ENCODE measurements around the gene TCF3.
"Not testable (repeated sequence)": the region's sequence is repeated elsewhere in the genome, so short reads cannot be mapped to it uniquely, and the experiment has no call there.

Gene TCF3

GRCh38 chr19:1652471-1653299, at the start of gene TCF3:
TCF3 (minus strand) TSS chr19:1652615; CDS start chr19:1650248, 2,367 bp downstream.
- peak; percentile 93 to 100 (median 98) for DNase-seq
- intact Hi-C loops (cut with DNase I), result loop anchor here (1.0 to 5.0 kb wide), 3 partner anchors 47 to 85 kb away; partner anchors contain the start of genes MBD3, MEX3D and UQCR11

DNA sequence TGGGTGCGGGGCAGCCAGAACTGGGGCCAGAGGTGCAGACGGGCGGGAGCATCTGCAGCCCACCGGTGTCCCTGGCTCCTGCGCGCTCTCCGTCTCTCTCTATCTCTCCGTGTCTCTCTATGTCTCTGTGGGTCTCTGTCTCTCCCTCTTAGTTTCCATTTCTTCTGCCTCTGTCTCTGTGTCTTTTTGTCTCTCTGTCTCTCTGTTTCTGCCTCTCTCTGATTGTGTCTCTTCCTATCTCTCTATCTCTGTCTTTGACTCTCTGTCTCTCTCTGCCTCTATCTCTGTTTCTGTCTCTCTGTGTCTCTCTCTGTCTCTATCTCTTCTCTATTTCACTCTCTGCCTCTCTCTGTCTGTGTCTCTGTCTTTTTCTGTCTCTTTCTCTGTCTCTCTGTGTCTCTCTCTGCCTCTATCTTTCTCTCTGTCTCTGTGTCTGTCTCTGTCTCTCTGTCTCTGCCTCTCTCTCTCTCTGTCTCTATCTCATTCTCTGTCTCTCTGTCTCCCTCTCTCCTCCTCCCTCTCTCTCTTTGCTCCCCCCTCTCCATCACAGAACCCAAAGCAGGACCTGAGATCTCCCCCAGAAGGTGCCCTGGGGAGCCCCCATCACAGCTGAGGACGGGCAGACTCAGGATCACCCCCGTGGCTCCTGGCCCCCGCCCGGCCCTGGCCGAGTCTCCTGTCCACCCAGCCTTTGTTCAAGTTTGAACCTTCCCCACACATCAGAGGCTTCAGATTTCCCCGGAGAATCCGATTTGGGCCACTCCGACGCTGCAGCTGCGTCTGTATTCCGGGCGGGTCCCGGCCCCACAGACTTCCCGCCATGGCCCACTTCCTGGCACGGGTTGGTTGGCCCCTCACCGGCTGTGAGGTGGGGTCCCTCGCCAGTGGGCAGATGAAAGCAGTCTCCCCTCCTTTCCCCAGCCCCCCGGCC, 48.6 kb upstream of the TCF3 start:
- intact Hi-C loops (cut with DNase I), result no loop called here
- peak in 1 of 10 donors; percentile 42 for DNase-seq

DNA sequence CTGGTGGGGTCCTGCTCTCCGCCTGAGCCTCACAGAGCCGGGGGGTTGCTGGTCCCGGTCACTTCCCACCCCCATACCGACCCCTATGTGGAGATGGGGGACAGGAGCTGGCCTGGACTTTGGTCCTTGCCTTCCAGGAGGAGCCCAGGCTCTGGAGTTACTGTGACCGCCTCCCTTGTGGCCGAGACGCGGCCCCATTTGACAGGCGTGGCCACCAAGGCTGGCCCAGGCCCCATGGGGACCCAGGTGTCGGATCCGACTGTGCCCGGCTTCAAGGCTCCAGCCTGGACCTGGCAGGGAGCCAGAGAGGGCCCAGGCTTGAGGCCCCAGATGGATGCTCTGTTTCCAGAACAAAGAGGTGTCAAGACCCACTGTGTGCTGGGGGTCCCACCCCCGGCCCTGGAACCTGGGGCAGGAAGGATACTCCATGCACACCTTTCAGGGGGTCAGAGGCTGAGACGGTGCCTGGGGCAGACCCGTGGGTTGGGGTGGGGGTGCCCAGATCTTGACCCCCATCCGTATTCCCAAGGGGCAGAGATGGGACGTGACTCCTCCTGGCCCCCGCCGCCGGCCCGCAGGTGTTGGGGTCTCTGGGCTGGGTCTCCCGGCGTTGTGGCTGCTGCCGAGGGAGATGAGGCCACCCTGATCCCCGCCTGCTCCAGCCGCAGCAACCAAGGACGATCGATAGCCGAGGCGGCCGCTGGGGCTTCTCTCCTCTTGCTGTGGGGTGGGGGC, 47.8 kb upstream of the TCF3 start:
- intact Hi-C loops (cut with DNase I), result no loop called here
- peak in 1 of 10 donors; percentile 73 for DNase-seq

GRCh38 chr19:1699386-1699785, 47.0 kb upstream of the TCF3 start:
- intact Hi-C loops (cut with DNase I), result no loop called here
- no peak for DNase-seq

DNA sequence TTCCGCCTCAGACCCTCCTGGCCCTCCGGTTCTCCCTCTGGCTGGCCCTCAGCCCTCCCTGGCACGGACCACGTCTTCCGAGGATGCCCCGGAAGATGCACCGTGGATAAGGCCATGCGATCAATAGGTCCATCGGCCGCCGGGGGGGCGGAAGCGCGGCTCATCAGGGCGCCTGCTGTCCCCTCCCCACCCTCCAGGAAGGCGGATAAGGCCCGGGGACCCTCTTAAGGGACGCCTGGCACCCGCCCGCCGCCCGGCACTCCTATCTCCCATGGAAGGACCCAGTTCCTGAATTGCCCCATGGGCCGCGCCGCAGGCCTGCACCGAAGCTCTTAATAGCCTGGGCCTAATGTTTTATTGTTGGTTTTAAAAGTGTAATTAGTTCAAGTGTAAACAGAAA, 46.2 kb upstream of the TCF3 start:
- intact Hi-C loops (cut with DNase I), result no loop called here
- DNase-seq, result no peak

- DNase-seq; intact Hi-C loops (cut with DNase I): not testable (repeated sequence)
Observed at GRCh38 chr19:1695481-1695880, 43.1 kb upstream of the TCF3 start.

DNA sequence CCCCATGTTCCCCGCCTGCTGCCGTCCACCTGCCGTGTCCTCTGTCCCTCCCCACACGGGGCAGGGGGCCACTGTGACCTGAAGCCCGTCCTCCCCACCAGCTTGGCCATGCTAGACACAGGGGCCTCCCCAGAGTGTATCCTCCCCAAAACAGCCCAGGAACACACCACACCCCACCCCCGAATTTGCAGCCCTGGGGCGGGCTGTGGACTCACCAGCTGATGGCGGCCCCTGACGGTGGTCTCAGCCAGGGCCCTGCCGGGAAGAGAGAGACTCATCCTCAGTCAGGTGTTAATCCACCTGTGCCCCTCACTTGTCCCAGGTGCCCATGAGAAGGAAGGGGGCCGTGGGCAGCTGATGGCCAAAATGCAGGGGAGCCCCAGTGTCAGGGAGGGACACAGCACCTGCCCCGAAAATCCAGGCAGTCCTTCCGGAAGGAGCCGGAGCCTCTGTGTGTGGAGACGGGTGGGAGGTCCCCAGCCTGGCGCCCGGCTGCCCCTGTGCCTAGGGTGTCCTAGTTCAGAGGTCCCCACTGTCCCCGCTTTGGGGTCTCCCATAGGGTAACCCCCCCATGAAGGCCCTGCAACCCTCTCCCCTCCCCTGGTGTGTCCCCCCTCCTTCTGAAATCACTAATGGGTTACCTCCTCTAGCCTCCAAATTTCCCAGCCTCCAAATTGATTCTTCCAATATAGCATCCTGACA, 39.3 kb upstream of the TCF3 start:
- peak in 3 of 10 donors; percentile 60 to 77 (median 67) for DNase-seq
- intact Hi-C loops (cut with DNase I), result no loop called here

GRCh38 chr19:1690699-1691307, 38.4 kb upstream of the TCF3 start:
- intact Hi-C loops (cut with DNase I), result no loop called here

GRCh38 chr19:1685785-1686184, 33.4 kb upstream of the TCF3 start:
- intact Hi-C loops (cut with DNase I); DNase-seq: not testable (repeated sequence)

More at GRCh38 chr19:1690699-1691307, 38.4 kb upstream of the TCF3 start:
- DNase-seq, result peak in 3 of 10 donors; percentile 45 to 59 (median 57)

- intact Hi-C loops (cut with DNase I), result no loop called here
Observed at GRCh38 chr19:1685046-1685445, 32.6 kb upstream of the TCF3 start.

GRCh38 chr19:1684573-1684912, 32.1 kb upstream of the TCF3 start:
- no peak for DNase-seq
- intact Hi-C loops (cut with DNase I), result no loop called here

More at GRCh38 chr19:1685046-1685445, 32.6 kb upstream of the TCF3 start:
- DNase-seq, result peak in 1 of 10 donors; percentile 54

DNA sequence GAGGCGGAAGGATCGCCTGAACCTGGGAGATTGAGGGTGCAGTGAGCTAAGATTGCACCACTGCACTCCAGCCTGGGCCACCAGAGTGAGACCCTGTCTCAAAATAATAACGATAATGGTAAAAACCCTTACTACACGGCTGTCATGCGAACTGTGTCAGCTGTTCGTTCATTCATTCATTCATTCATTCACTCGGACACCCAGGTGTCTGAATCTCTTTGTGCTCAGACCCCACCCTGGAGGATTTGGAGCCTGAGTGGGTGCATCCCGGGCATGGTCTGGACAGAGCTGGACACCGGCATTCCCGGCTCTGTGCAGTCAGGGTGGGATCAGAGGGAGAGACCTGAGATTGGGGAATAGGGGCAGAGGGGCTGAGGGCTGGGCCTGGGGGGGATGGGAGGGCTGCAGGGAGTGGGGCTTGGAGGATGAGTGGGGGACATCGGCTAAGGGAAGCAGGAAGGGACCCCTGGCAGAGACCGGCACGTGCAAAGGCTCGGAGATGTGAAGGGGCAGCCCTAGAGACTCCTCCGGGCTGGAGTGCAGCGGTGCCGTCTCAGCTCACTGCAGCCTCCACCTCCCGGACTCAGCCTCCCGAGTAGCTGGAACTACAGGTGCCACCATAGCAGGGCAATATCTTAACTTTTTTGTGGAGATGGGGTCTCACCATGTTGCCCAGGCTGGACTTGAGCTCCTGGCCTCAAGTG, 31.6 kb upstream of the TCF3 start:
- DNase-seq, result peak in 1 of 10 donors; percentile 65
- intact Hi-C loops (cut with DNase I), result no loop called here

GRCh38 chr19:1680976-1681375, 28.6 kb upstream of the TCF3 start:
- peak in 1 of 10 donors; percentile 60 for DNase-seq
- intact Hi-C loops (cut with DNase I), result no loop called here

DNA sequence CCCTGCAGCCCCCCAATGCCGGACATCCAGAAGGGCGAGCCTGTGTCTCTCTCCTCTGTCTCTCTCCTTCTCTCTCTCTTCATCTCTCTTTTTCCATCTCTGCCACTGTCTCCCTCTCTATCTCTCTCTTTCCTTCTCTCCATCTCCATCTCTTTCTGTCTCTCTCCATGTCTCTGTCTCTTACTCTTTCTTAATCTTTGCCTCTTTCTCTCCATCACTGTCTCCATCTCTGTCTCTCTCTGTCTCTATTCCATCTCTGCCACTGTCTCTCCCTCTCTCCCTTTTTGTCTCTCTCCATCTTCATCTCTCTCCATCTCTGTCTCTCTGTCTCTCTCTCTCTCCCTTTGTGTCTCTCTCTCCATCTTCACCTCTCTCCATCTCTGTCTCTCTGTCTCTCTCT, 25.7 kb upstream of the TCF3 start:
- DNase-seq, result no peak
- intact Hi-C loops (cut with DNase I), result no loop called here

GRCh38 chr19:1676351-1677266, 24.2 kb upstream of the TCF3 start:
- intact Hi-C loops (cut with DNase I), result no loop called here
- no peak for DNase-seq

- intact Hi-C loops (cut with DNase I), result no loop called here
- DNase-seq, result no peak
Observed at GRCh38 chr19:1675633-1676350, 23.4 kb upstream of the TCF3 start.

DNA sequence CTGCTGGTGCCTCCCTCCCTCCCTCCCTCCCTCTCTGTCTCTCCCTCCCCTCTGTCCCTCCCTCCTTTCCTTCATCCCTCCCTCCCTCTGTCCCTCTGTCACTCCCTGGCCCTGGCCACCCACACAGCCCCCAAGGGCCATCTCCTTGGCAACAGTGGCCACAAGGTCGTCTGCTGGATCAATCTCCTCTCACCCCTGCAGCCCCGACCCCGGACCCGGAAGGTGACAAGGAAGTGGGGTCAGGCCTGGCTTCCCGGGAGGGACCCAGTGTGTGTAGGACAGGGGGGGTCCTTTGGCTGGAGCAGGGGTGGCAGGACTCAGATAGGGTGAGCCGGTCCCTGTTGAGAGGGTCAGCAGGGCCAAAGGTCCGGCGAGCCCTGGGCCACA, 21.9 kb upstream of the TCF3 start:
- intact Hi-C loops (cut with DNase I), result no loop called here
- DNase-seq, result no peak
